Activated CD4-positive, alpha-beta T cell treated with anti-CD3 and anti-CD28 coated beads, Interleukin-2, amount 50 U/mL, for 4 hours (primary cell): ENCODE data around the gene COX7A1.
"Not testable (repeated sequence)": the region's sequence is repeated elsewhere in the genome, so short reads cannot be mapped to it uniquely, and the experiment has no call there.

Experiments used
- DNase-seq, 2 experiments: peaks; one replicate each; pipeline ENCODE4 v3.0.0-alpha.2; 2020

COX7A1 gene

DNA sequence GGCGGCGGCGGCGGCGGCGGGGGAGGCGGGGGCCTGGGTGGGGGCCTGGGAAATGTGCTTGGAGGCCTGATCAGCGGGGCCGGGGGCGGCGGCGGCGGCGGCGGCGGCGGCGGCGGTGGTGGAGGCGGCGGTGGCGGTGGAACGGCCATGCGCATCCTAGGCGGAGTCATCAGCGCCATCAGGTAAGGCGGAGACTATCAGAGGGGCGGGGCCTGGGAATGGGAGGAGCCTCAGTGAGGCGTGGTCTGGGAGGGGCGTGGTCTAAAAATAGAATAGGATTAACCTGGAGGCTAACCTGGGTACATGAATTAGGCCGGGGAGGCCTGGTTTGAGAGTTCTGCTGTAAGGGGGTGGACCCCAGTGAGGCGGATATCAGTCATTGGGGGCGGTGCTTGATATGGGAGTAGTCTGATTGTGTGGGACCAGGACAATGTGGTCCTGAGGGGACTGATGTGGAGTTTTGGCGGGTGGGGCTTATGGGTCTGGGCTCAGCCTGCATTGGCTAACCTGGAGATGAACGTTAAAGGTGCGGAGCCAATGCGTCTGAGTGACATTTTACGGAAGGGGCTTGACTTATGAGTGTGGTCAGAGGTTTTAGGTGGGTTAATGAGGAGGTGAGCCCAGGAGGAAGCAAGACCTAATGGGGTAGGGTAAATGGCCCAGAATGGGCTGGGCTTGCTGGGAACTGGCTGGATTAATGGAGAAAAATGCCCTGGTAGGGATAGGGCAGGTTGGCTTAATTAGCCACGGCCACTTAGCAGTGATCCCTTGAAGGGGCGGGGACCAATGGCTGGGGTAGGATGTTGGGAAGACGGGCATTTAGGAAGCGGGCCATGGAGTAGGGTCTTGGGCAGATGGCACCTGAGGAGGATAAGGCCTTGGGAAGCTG is 11.0 kb downstream of the COX7A1 start:
- peak; percentile 88 to 91 for DNase-seq

- peak; percentile 12 to 13 for DNase-seq
These were observed 11.8 kb downstream of the COX7A1 start for GRCh38 chr19:36140304-36141038.

DNA sequence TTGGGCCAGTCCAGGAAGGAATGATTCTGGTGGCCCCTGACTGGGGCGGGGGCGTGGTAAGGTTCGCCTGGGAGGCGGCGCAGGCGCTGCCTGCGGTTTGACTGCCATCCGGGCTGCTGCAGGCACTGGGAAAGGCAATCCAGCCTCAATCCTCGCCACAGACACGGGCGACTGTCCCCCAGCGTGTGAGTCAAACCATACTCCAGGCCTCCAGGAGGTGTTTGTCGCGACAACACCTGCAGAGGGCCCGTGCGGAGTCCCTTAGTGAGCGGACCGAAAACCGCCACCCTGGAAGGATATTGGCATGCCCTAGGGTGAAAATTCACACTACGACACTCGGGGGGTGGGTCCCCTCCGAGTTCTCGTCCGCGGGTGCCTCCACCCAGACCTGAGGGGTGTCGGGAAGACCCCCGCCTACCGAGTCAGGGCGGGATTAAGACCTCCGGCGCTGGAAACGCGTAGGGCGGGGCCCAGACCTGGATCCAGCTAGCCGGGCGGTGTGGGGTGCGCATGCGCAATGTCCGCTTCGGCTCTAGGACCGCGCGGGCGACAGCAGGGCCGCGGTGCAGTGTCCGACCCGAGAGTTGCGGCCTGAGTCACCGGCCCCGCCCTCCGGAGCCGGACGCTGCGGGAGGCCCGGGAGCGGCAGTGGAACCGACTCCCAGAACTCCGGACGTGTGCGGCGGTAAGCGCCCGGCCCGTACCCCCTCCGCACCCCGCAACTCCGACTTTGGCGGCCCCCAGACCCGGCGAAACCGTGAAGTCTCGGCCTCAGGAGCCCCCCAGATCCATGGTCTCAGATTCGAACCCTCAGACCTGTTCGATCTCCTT is 12.6 kb downstream of the COX7A1 start, which contains the start of gene CAPNS1:
TSS of gene CAPNS1 (plus strand) at position 594 of the 831 bp plus-strand sequence. CDS start 946 bp downstream, outside the sequence.
- DNase-seq = peak; percentile 84

- no peak for DNase-seq
These were observed 13.2 kb downstream of the COX7A1 start for GRCh38 chr19:36139120-36139472.

GRCh38 chr19:36136964-36137686 is 15.1 kb downstream of the COX7A1 start:
- DNase-seq = no peak

GRCh38 chr19:36134867-36135266 is 17.4 kb downstream of the COX7A1 start:
- not testable (repeated sequence) for DNase-seq

- not testable (repeated sequence) for DNase-seq
These were observed 21.0 kb downstream of the COX7A1 start for GRCh38 chr19:36131221-36131620.

- DNase-seq = no peak
These were observed 23.9 kb downstream of the COX7A1 start for GRCh38 chr19:36128392-36128736.

GRCh38 chr19:36125557-36125956 is 26.7 kb downstream of the COX7A1 start:
- DNase-seq = no peak

- no peak for DNase-seq
These were observed 30.6 kb downstream of the COX7A1 start for GRCh38 chr19:36121486-36122124.

DNA sequence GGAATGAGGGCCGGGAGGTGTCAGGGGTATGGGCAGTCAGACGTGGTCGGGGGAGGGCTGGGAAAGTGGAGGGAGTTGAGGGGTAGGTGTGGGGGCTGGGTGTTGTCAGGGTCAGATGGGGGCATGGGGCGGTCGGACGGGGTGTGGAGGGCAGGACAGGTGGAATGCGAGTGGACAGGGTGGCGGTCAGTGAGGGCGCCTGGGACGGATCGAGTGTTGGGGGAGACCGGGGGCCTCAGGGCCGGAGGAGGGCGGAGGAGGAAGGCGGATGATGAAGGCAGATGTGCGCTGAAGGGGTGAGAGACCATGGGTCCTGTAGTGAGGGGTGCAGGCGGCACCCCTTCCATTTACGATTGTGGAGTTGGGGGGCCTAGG is 31.3 kb downstream of the COX7A1 start:
- DNase-seq = no peak

DNA sequence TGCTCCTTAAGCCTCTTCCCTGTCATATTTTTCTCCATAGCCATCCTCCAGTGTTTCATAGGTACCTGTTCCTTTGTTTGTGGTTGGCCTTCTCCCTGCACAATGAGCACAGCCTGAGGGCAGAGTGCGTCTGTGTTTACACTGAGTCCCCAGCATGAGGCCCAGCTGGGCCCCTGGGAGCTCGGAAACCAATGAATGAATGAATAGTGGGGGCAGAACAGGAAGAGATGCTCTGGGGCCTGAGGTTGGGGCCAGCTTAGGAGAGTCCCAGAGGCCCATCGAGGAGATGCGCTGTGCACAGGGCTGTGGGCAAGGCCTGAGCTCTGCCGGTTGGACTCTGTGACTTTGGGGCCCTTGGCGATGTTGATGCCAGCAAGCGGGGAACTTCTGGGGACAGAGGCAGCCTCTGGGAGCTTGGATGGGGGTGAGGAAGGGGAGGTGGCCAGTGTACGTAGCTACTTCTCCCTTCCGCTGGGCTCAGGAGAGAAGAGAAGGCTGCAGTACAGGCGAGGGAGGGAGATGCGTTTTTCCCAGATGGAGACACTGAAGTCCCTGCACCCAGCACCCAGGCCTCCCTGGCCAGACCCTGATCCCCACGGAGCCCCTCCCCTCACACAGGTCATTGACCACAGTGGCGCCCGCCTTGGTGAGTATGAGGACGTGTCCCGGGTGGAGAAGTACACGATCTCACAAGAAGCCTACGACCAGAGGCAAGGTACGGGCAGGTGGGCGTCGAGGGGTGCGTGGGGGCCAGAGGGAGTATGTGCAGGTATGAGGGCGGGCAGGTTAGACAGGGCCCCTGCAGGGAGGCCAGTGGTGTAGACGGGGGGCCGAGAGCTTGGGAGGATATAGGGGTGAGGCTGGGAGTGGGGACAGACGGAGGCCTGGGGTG is 31.9 kb downstream of the COX7A1 start:
- DNase-seq = no peak

GRCh38 chr19:36116344-36116637 is 36.0 kb downstream of the COX7A1 start:
- DNase-seq = no peak

- peak; percentile 90 to 92 for DNase-seq
These were observed 36.5 kb downstream of the COX7A1 start, which contains the start of gene TBCB for GRCh38 chr19:36115453-36116343. Gene TBCB (plus strand): TSS chr19:36115468. CDS start chr19:36115561, 93 bp downstream.

GRCh38 chr19:36114721-36115452 is 37.4 kb downstream of the COX7A1 start, which contains the start of gene POLR2I:
Gene POLR2I (minus strand): TSS chr19:36114875. CDS start chr19:36114856, 19 bp downstream.
- DNase-seq = peak; percentile 97 to 98

GRCh38 chr19:36113894-36114720 is 38.1 kb downstream of the COX7A1 start:
- DNase-seq = peak in 1 of 2 experiments; percentile 11

- no peak for DNase-seq
These were observed 38.8 kb downstream of the COX7A1 start for GRCh38 chr19:36113425-36113824.

DNA sequence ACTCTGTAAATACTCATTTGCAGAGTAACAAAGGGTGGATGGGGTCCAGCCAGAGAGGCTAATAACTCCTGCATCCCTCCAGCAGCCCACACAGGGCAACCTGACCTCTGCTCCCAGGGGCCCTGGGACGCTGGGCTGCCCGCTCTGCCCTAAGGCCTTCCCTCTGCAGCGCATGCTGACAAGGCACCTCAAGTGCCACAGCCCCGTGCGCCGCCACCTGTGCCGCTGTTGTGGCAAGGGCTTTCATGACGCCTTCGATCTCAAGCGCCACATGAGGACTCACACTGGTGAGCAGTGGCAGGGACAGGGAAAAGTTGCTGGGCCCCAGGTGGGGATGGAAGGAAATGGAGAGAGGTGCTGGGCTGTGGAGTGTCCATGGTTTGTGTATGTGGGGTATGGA is 39.6 kb downstream of the COX7A1 start:
- DNase-seq = no peak
